A549 treated with DMSO at 1 μM for 4 hours (cell line): ENCODE results near the gene SSX2B. TPM values are rescaled to one million over a fixed set of nuclear protein-coding genes. Genes with fewer than 3 reads are reported as not detected.

Experiments
- total RNA-seq: library from RNA; stranded (reverse); fragments of 200-300 nt; extraction: Qiagen RNA extraction; gene quantifications from 5 replicates; pipeline ENCODE4 v1.2.3, GENCODE V29; 2022; ENCODE audit warnings: low read depth

Gene SSX2B, protein sequence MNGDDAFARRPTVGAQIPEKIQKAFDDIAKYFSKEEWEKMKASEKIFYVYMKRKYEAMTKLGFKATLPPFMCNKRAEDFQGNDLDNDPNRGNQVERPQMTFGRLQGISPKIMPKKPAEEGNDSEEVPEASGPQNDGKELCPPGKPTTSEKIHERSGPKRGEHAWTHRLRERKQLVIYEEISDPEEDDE
- not detected in 5 replicates for total RNA-seq

GRCh38 chrX:52750952-52751351 lies at the start of gene SSX2B:
Gene SSX2B, plus strand, starts transcription at chrX:52751252. Its CDS starts 1,429 bp downstream, at chrX:52752681.

GRCh38 chrX:52707078-52707477 lies 44.0 kb upstream of the SSX2B start, which contains the start of gene SSX2:
Gene SSX2, minus strand, starts transcription at chrX:52707178. Its CDS starts 1,429 bp downstream, at chrX:52705749.

DNA sequence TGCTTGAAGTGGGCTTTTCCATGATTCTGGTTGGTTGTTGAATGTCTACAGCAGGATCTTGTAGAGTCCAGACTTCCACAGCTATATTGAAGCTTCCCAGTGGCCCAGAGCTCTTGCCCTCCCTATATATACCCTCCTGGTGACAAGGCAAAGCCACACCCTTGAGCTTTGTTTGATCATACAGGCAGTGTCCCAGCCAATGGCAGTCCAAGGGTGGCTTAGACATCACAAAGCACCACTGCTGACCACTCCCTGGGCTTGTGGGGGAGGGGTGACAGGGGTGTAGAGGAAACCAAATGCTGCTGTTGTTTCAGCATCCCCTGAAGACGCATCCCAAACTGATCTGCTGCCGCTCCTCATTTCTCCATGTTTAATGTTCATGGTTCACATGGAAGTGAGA lies 46.3 kb downstream of the SSX2B start, which contains the start of gene SPANXN5:
Gene SPANXN5 (minus strand): TSS at position 101 of the 400 bp plus-strand sequence. CDS start 79 bp downstream, at position 22.

Other genes with a start within 250 kb of the SSX2B start
- 189 to 292 TPM (median 196 TPM) in 5 replicates for gene XAGE1B, start 234.2 kb upstream of the SSX2B start, total RNA-seq
- gene SSX7, start 96.4 kb upstream of the SSX2B start, total RNA-seq = not detected in 5 replicates
- gene SSX2, start 44.1 kb upstream of the SSX2B start, total RNA-seq = not detected in 5 replicates
- not detected in 5 replicates for gene SPANXN5, start 46.2 kb downstream of the SSX2B start, total RNA-seq
- not detected in 5 replicates for gene XAGE5, start 60.0 kb downstream of the SSX2B start, total RNA-seq
- gene XAGE3, start 116.8 kb downstream of the SSX2B start, total RNA-seq = not detected in 5 replicates
- gene FAM156B, start 146.1 kb downstream of the SSX2B start, total RNA-seq = 7.0 to 15.7 TPM (median 12.4 TPM) in 5 replicates
- 9.1 to 22.4 TPM (median 15.2 TPM) in 5 replicates for gene FAM156A, start 207.3 kb downstream of the SSX2B start, total RNA-seq